Measurements from ENCODE around the gene RNASEL.

RNASEL gene

GRCh38 chr1:182568647-182569284 is 20.3 kb downstream of the RNASEL start:
- no peak for TF ChIP-seq CTCF (IDR thresholded peaks at IDR 0.05; ENCODE audit: low read depth, low read length)
- no peak for DNase-seq (ENCODE audit: extremely low read depth, low read depth)

GRCh38 chr1:182567629-182568028 is 21.4 kb downstream of the RNASEL start:
- no peak for DNase-seq (ENCODE audit: extremely low read depth, low read depth)
- no peak for TF ChIP-seq CTCF (IDR thresholded peaks at IDR 0.05; ENCODE audit: low read depth, low read length)

GRCh38 chr1:182565537-182565936 is 23.5 kb downstream of the RNASEL start:
- TF ChIP-seq CTCF (IDR thresholded peaks at IDR 0.05; ENCODE audit: low read depth, low read length), result no peak
- no peak for DNase-seq (ENCODE audit: extremely low read depth, low read depth)

GRCh38 chr1:182564406-182565004 is 24.6 kb downstream of the RNASEL start:
- DNase-seq (ENCODE audit: extremely low read depth, low read depth), result no peak
- TF ChIP-seq CTCF (IDR thresholded peaks at IDR 0.05; ENCODE audit: low read depth, low read length), result no peak

- DNase-seq (ENCODE audit: extremely low read depth, low read depth), result no peak
- TF ChIP-seq CTCF (IDR thresholded peaks at IDR 0.05; ENCODE audit: low read depth, low read length), result no peak
Measured at GRCh38 chr1:182563095-182563494, 26.0 kb downstream of the RNASEL start.

GRCh38 chr1:182561456-182561855 is 27.6 kb downstream of the RNASEL start:
- TF ChIP-seq CTCF (IDR thresholded peaks at IDR 0.05; ENCODE audit: low read depth, low read length), result no peak
- DNase-seq (ENCODE audit: extremely low read depth, low read depth), result no peak

GRCh38 chr1:182560392-182560984 is 28.6 kb downstream of the RNASEL start:
- TF ChIP-seq CTCF (IDR thresholded peaks at IDR 0.05; ENCODE audit: low read depth, low read length), result no peak
- no peak for DNase-seq (ENCODE audit: extremely low read depth, low read depth)
